Activated T-helper 2 cell treated with anti-CD3 and anti-CD28 coated beads, Interferon-gamma antibody, Interleukin-2, Interleukin-4, amounts not matched to agents 10 μg/mL and 5 μg/mL and 100 μg/mL, durations not matched to agents 14 hours and 24 hours and 36 hours (primary cell): Measurements from ENCODE around the gene ZNF283. TPM values are rescaled to one million over a fixed set of nuclear protein-coding genes. Genes with fewer than 3 reads are reported as not detected.

Source experiments
- DNase-seq: peaks from one replicate; pipeline ENCODE4 v3.0.0; 2021; ENCODE audit warnings: low spot score
- H3K27ac Mint-ChIP-seq: one replicate; pipeline ENCODE4 v1.8.0; 2021; ENCODE audit warnings: mixed read lengths
- H3K27me3 Mint-ChIP-seq: one replicate; pipeline ENCODE4 v1.8.0; 2021; ENCODE audit warnings: low read depth, mixed read lengths
- H3K36me3 Mint-ChIP-seq: one replicate; pipeline ENCODE4 v1.8.0; 2021; ENCODE audit warnings: low read depth, mixed read lengths
- H3K4me1 Mint-ChIP-seq: one replicate; pipeline ENCODE4 v1.8.0; 2021; ENCODE audit warnings: low read depth, mixed read lengths
- H3K4me3 Mint-ChIP-seq: one replicate; pipeline ENCODE4 v1.8.0; 2021; ENCODE audit warnings: low read depth, mild to moderate bottlenecking, moderate library complexity, mixed read lengths
- H3K9me3 Mint-ChIP-seq: one replicate; pipeline ENCODE4 v1.8.0; 2021; ENCODE audit warnings: mixed read lengths
- intact Hi-C: fragments of 100-400 bp; cut with micrococcal nuclease; formaldehyde crosslinking; loops from one replicate; pipeline ENCODE4 v1.15.1; 2023
- total RNA-seq: library from RNA; stranded (reverse); gene quantifications from 2 replicates; pipeline ENCODE4 v1.2.3, GENCODE V29; 2022

Gene ZNF283
- 3.6 and 4.6 TPM in 2 replicates for total RNA-seq

DNA sequence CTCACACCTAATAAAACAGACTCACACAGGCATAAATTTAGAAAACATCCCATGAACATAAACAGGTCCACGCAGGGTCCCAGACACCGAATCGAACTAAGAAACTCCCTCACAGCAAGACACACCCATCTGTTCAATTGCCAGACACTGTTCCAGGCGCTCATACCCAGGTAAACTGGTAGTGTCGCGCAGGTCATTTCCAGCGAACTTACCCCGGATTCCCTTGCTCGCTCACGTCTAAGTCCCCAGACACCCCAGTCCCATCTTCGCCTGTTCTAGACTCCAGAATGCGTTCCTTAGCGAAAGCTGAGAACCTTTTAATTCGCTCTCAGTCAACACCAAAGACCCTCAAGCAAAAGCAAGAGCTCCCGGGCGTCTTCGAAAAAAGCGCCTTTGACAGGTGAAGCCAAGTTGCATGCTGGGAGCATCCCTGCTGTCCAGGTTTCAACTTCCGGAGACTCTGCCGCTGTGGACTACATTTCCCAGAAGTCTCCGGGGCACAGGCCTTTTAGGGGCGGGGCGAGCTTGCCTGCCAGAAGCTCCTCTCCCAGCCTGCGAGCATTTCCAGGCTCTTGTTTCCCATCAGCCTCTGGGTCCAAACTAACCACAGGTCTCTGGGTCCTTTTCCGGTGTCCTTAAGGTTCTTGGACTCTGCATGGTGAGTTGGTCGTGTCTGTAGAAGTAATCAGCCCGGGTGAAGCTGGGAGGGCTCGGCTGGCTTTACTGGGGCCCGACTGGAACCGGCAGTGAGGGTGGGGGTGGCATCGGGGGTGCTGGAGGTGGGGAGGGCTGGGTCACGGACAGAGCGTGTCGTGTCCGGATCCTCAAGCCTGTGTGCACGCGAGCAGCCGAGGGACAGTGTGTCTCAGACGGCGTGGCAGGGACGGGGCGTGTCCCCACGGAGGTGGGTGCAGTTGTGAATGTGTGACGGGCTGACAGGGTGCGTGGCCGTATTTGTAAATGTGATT, at the start of gene ZNF283:
TSS of gene ZNF283 (plus strand) at position 535 of the 968 bp plus-strand sequence. CDS start 6,184 bp downstream, outside the sequence.
- H3K27ac Mint-ChIP-seq, result peak within 1 kb of the TSS; percentile 54

DNA sequence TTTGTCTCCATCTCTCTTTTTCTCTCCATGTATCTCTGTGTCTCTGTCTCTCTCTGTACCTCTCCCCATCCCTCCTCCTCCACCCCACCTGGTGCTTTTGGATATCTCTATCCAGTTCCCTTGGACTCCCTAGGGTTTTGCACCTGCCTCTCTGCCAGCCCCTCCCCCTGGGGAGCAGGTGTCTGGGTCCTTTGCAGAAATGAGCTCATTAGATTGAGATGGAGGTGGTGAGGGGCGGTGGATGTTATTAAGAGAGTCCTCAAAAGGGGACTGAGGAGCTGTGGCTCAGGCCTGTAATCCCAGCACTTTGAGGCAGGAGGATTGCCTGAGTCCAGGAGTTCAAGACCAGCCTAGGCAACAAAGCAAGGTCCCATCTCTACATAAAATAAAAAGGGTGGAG, 48.5 kb upstream of the ZNF283 start:
- H3K4me3 Mint-ChIP-seq, result peak overlapping the region; percentile 82
- H3K36me3 Mint-ChIP-seq, result peaks cover 51% of the 10 kb centered on the region
- H3K27ac Mint-ChIP-seq, result peak overlapping the region; percentile 94
- H3K27me3 Mint-ChIP-seq, result no peaks in the 10 kb centered on the region
- intact Hi-C loops, result no loop called here
- H3K9me3 Mint-ChIP-seq, result no peaks in the 10 kb centered on the region
- H3K4me1 Mint-ChIP-seq, result peaks cover 61% of the 10 kb centered on the region
- DNase-seq, result no peak

More for the DNA sequence above, at the start of gene ZNF283:
- DNase-seq, result peak; percentile 74
- H3K4me3 Mint-ChIP-seq, result peak within 1 kb of the TSS; percentile 88
- H3K9me3 Mint-ChIP-seq, result peaks cover 48% of the 10 kb centered on the region
- peaks cover 1% of the 10 kb centered on the region for H3K27me3 Mint-ChIP-seq
- intact Hi-C loops, result loop anchor here (1.0 to 5.0 kb wide), 3 partner anchors 75 to 673 kb away; partner anchors contain the start of genes ZNF180 and ZNF45
- H3K36me3 Mint-ChIP-seq, result peaks cover 33% of the 10 kb centered on the region
- peaks cover 17% of the 10 kb centered on the region for H3K4me1 Mint-ChIP-seq

DNA sequence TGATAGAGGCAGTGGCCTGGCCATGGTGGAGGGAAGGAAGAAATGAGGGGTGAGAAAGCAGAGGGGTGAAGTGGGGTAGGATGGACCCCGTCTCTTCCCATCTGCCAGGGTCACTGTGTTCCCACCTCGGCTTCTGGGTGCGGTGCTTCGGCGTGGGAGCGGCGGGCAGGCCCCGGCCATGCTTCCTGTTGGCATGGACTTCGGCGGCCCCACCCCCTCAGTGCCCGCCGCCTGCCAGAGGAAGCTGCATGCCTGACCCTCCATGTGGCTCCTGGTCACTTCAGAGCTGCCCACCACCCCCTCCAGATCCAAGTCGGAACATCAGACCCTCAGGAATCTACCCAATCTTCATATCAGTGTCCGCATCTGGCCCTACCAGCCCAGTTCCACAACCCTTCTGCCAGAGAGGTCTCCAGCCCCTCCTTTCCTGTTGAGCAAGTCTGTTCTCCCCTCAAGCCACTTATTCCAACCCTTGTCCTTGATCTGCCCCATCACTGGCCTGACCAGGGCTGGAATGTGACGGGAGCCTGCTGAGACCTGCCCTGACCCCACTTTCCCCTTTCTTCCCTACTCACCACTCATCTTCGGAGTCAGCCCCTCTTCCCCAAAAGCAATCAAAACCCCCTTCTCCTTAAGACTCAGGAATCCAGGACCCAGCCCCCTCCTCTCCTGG, 47.8 kb upstream of the ZNF283 start:
- intact Hi-C loops, result no loop called here
- Mint-ChIP-seq H3K27me3 (no peaks in the 10 kb centered on the region), H3K4me3 (peak overlapping the region; percentile 82), H3K27ac (peak overlapping the region; percentile 94), H3K36me3 (peaks cover 48% of the 10 kb centered on the region), H3K4me1 (peaks cover 67% of the 10 kb centered on the region), H3K9me3 (no peaks in the 10 kb centered on the region)
- no peak for DNase-seq

DNA sequence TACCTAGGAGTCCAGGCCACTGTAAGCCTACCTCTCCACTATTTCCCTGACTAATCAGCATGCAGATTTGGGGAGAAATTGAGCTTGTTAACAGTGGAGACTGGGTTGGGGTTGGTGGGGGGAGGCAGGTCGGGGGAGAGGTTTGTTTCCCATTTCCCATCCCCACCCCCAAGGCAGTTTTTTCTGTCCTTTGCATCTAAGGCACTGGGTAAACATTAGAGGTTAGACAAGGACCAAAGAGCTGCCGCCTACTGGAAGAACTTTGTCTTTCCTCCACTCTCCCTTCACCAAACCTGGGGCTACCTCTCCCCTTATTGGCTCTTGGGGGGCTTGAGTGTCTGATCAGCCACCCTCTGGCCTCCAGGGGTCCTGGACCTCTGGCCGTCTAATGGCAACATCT, 47.3 kb upstream of the ZNF283 start:
- Mint-ChIP-seq H3K4me1 (peaks cover 72% of the 10 kb centered on the region), H3K27me3 (no peaks in the 10 kb centered on the region), H3K9me3 (no peaks in the 10 kb centered on the region), H3K27ac (peak overlapping the region; percentile 94), H3K36me3 (peaks cover 45% of the 10 kb centered on the region), H3K4me3 (peak overlapping the region; percentile 82)
- no peak for DNase-seq
- intact Hi-C loops, result loop anchor here (10.0 kb wide), 3 partner anchors 185 to 335 kb away; partner anchors contain the start of genes ETHE1, IRGQ and ZNF576

DNA sequence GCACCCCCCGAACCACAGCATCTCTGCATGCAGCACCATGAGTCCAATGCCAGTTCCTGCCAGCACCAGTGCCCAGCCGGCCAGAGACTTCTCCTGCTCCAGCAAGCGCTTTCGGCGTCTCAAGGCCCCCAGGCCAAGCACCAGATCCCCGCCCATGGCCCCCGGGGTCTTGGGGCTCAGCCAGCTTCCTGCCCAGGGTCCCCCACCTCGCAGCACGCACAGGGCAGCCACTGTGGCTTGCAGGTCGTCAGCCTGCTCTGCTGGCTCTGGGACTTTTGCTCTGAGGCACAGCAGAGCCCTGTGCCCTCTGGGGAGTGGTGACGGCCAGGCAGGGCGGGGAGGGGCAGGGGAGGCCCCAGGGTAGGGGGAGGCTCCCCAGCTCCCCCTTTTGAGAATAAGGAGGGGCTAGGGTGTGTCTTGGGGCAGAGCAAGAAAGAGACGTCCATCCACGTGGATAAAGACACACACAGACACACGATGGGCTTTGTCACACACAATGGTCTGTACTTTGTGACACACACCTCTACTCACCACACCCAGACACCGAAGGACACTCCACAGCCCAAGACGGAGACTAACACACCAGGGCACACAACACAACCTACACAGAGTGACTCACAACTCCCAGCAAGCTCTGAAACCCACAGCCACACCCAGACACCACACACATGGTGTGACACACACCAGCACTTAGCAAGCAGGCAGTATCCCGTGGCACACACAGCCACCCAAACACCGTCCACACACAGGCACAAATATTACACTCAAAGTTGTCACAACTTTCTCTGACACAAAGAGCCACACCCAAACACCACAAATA, 46.2 kb upstream of the ZNF283 start, which contains the start of gene KCNN4:
TSS of gene KCNN4 (minus strand) at position 268 of the 820 bp plus-strand sequence. CDS start at position 156, 112 bp downstream.
- Mint-ChIP-seq H3K4me1 (peaks cover 75% of the 10 kb centered on the region), H3K36me3 (peaks cover 34% of the 10 kb centered on the region), H3K9me3 (no peaks in the 10 kb centered on the region), H3K27me3 (no peaks in the 10 kb centered on the region), H3K27ac (peak within 1 kb of the TSS; percentile 94), H3K4me3 (peak within 1 kb of the TSS; percentile 82)
- DNase-seq, result peak; percentile 61
- intact Hi-C loops, result loop anchor here (1.0 to 10.0 kb wide), 6 partner anchors 16 to 336 kb away; partner anchors contain the start of genes ETHE1, IRGQ, SMG9 and ZNF576

DNA sequence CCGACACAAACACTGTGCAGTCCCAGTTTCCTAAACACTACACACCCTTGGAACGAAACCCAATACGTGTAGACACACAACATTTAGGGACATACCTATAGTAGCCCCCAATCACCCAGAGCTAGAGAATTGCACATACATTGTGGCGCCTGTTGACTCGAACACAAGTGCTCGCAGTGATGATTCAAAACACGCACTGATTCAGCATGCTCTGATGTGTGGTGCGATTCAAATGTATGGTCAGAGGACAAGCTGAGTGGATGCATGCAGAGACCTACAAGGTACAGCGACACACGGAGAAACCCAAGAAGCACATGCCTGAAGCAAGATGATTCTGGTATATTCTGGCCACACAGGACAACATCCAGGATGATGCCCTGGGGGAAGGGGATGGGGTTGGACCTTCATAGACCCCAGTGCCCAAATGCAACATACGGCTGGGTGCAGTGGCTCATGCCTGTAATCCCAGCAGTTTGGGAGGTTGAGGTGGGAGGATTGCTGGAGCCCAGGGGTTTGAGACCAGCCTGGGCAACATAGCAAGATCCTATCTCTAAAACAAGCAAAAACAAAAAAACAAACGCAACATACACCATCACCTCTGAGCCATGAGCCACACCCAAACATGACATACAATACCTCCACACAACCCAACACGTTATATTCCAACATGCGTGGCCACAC, 45.4 kb upstream of the ZNF283 start:
- Mint-ChIP-seq H3K27ac (peak overlapping the region; percentile 85), H3K36me3 (peaks cover 26% of the 10 kb centered on the region), H3K27me3 (no peaks in the 10 kb centered on the region), H3K4me3 (peak overlapping the region; percentile 82), H3K4me1 (peaks cover 66% of the 10 kb centered on the region), H3K9me3 (no peaks in the 10 kb centered on the region)
- DNase-seq, result no peak
- intact Hi-C loops, result loop anchor here (1.0 to 10.0 kb wide), 6 partner anchors 16 to 337 kb away; partner anchors contain the start of genes ETHE1, IRGQ, SMG9 and ZNF576

DNA sequence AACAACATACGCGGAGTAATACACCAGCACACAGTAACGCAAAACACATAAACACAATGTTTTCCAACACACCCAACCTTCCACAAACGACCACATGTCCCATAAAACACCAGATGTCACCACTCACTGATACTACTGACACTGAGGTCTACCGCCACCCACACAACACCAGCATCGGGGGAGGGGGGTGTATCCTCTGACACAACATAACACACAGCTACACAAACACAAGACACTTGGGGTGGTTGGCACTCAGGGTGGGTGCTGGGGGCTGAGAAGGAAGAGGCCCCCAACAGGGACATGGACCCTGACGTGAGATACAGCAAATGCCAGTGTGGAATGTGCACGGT, 44.8 kb upstream of the ZNF283 start:
- H3K4me1 Mint-ChIP-seq, result peaks cover 61% of the 10 kb centered on the region
- H3K27me3 Mint-ChIP-seq, result no peaks in the 10 kb centered on the region
- H3K4me3 Mint-ChIP-seq, result peak overlapping the region; percentile 57
- DNase-seq, result no peak
- H3K9me3 Mint-ChIP-seq, result no peaks in the 10 kb centered on the region
- H3K27ac Mint-ChIP-seq, result peak overlapping the region; percentile 85
- peaks cover 21% of the 10 kb centered on the region for H3K36me3 Mint-ChIP-seq
- intact Hi-C loops, result loop anchor here (10.0 kb wide), 3 partner anchors 187 to 337 kb away; partner anchors contain the start of genes ETHE1, IRGQ and ZNF576

DNA sequence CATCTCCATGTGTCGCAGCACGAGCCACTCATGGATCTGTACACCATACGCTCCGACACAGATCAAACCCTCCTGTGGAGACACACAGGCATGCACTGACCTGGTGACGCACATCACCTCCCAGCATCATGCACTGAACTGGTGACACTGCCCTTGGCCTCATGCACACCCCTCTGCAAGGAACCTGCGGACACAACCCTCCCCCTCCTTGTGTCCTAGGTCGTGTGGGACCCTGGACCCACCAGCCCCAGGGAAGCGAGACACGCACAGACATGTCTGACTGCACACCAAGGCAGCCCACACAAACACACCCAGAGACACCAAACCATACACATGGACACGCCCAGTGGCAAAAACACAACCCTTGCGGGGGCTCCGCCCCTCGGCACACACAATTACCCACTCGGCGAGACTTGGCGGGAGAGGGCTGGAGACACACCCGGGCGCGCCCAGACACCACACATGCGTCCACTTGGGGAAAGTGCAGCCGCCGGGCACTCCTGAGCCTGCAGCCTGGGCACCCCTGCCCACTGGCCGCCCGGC, 44.4 kb upstream of the ZNF283 start:
- Mint-ChIP-seq H3K36me3 (peaks cover 18% of the 10 kb centered on the region), H3K9me3 (no peaks in the 10 kb centered on the region), H3K4me1 (peaks cover 58% of the 10 kb centered on the region), H3K27me3 (no peaks in the 10 kb centered on the region), H3K27ac (peak overlapping the region; percentile 85), H3K4me3 (peak overlapping the region; percentile 11)
- DNase-seq, result no peak
- intact Hi-C loops, result loop anchor here (10.0 kb wide), 3 partner anchors 188 to 338 kb away; partner anchors contain the start of genes ETHE1, IRGQ and ZNF576

DNA sequence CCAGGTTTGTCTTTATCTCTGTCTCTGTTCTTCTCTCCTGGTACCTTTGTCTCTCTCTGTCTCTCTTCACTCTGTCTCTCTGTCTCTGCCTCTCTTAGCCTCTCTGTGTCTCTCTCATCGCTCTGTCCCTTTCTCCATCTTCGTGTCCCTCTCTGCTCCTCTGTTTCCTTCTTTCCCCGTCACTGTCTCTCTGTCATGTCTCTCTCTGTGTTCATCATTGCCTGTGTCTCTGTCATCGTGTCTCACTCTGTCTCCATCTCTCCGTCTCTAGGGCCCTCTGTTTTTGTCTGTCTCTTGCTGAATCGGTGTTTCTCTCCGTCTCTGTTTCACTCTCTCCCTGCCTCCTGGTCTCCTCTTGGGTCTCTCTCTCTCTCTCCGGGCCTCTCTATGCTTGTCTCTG, 43.5 kb upstream of the ZNF283 start:
- peak overlapping the region; percentile 55 for H3K4me3 Mint-ChIP-seq
- peaks cover 50% of the 10 kb centered on the region for H3K4me1 Mint-ChIP-seq
- H3K27me3 Mint-ChIP-seq, result peaks cover under 1% of the 10 kb centered on the region
- intact Hi-C loops, result loop anchor here (10.0 kb wide), 3 partner anchors 189 to 339 kb away; partner anchors contain the start of genes ETHE1, IRGQ and ZNF576
- DNase-seq, result no peak
- H3K27ac Mint-ChIP-seq, result peak overlapping the region; percentile 82
- H3K36me3 Mint-ChIP-seq, result peaks cover 10% of the 10 kb centered on the region
- H3K9me3 Mint-ChIP-seq, result no peaks in the 10 kb centered on the region

DNA sequence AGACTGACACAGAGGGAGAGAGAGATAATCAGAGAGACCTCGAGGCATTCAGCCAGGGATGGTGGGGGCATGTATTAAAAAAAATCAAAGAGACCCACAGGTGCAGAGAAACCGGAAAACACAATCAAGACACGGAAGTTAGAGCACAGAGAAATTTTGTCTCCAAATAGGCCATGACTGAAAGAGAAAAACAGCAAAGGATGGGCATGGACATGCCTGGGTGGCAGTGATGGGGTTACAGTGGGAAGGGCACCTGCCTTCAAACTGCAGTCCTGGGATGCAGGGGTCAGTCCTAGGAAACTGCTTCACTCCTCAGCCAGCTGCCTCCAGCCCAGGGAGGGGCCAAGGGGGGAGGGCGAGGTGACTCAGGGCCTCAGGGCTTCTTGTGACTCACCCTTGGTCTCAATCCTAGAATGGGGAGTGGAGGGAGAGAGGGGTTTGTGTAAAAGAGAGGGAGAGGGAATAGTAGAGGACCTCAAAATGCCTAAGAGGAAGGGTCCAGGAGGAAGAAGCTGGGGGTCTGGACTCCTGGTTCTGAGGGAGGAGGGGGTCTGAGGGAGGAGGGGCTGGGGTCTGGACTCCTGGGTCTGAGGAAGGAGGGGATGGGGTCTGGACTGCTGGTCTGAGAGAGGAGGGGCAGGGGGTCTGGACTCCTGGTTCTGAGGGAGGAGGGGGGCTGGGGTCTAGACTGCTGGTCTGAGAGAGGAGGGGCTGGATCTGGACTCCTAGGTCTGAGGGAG, 42.7 kb upstream of the ZNF283 start:
- DNase-seq, result no peak
- H3K27me3 Mint-ChIP-seq, result peaks cover 2% of the 10 kb centered on the region
- H3K4me3 Mint-ChIP-seq, result peak overlapping the region; percentile 55
- H3K36me3 Mint-ChIP-seq, result peaks cover 4% of the 10 kb centered on the region
- H3K4me1 Mint-ChIP-seq, result peaks cover 45% of the 10 kb centered on the region
- intact Hi-C loops, result loop anchor here (10.0 kb wide), 3 partner anchors 190 to 340 kb away; partner anchors contain the start of genes ETHE1, IRGQ and ZNF576
- no peaks in the 10 kb centered on the region for H3K9me3 Mint-ChIP-seq
- peak overlapping the region; percentile 82 for H3K27ac Mint-ChIP-seq
